Posterior cingulate gyrus (tissue), 11 donors: Measurements from ENCODE around the gene GBA3.

Source experiments
- DNase-seq, 10 donors: peaks; one replicate each; pipeline versions ENCODE4 v3.0.0 to v3.0.0-alpha.2; 2020 to 2021; ENCODE audit warnings: mixed read lengths in 3 of 10
- intact Hi-C: fragments of 100-400 bp; cut with DNase I; formaldehyde crosslinking; loops from one replicate; pipeline ENCODE4 v1.15.1; 2023

Gene GBA3

GRCh38 chr4:22692736-22693135 lies at the start of gene GBA3:
Gene GBA3, plus strand, starts transcription at chr4:22692937.
- intact Hi-C loops, result no loop called here

GRCh38 chr4:22643952-22644351 lies 48.8 kb upstream of the GBA3 start:
- intact Hi-C loops, result no loop called here
- no peak for DNase-seq

More at GRCh38 chr4:22692736-22693135, at the start of gene GBA3:
- DNase-seq, result peak in 1 of 10 donors; percentile 58

- intact Hi-C loops, result no loop called here
These were observed 47.1 kb upstream of the GBA3 start for GRCh38 chr4:22645481-22646182.

DNA sequence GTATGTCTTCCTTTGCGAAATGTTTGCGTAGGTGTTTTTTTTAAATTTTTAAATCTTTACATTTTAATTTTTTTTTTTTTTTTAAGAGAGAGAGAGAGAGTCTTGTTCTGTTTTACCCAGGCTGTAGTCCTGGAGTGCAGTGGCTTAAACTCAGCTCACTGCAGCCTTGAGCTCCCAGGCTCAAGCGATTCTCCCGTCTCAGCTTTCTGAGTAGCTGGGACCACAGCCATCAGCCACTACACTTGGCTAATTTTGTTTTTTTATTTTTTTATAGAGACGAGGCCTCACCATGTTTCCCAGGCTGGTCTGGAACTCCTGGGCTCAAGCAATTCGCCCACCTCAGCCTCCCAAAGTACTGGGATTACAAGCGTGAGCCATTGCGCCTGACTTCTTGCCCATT lies 43.7 kb upstream of the GBA3 start:
- DNase-seq, result no peak
- intact Hi-C loops, result no loop called here

More at GRCh38 chr4:22645481-22646182, 47.1 kb upstream of the GBA3 start:
- no peak for DNase-seq

GRCh38 chr4:22650771-22651170 lies 42.0 kb upstream of the GBA3 start:
- intact Hi-C loops, result no loop called here
- no peak for DNase-seq

GRCh38 chr4:22653752-22654151 lies 39.0 kb upstream of the GBA3 start:
- DNase-seq, result no peak
- intact Hi-C loops, result no loop called here

DNA sequence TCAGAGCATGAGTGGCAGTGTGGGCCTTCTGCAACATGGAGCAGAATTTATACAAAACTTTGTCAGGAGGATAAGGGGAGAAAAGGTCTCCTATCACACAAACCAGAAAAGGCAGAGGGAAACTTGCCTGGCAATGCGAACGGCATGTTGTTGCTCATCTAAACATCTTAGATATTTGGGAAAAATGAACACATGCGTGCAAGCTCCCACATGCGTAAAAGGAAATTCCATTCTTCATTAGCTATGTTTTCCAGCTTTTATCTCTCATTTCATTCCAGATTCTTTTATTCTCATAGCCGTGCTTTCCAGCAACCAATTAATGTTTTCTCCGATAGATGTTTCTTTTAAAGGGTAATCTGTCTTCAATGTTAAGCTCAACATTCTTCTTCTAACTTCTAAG lies 31.3 kb upstream of the GBA3 start:
- intact Hi-C loops, result no loop called here
- no peak for DNase-seq

DNA sequence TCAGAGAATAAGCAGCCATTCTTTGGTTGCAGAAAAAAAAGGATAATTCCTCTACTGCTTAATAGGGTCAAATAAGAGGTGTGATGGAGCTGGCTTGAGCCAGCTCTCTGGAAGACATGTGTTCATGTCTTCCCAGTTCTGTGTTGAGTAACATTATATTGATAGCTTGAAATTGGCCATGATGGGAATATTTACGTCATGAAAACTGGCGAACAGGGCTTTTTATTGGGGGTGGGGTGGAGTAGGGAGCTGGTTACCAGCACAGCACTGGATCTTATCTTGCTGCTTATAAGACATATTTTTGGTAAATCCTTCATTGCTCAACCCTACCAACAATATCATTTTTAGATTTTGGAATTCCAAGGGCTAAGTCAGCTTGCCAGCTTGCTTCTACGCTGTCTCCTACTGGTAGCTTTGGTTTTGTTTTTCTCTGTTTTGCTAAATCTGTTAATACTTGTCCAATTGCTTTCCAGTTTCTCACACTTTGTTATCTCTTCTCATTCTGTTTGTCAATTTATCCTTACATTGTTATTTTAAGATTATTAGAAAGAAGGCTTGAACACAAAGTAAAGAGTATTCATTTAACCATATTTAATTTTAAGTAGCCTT lies 25.3 kb upstream of the GBA3 start:
- DNase-seq, result no peak
- intact Hi-C loops, result no loop called here

- no peak for DNase-seq
- intact Hi-C loops, result no loop called here
These were observed 24.4 kb upstream of the GBA3 start for GRCh38 chr4:22668301-22668700.

DNA sequence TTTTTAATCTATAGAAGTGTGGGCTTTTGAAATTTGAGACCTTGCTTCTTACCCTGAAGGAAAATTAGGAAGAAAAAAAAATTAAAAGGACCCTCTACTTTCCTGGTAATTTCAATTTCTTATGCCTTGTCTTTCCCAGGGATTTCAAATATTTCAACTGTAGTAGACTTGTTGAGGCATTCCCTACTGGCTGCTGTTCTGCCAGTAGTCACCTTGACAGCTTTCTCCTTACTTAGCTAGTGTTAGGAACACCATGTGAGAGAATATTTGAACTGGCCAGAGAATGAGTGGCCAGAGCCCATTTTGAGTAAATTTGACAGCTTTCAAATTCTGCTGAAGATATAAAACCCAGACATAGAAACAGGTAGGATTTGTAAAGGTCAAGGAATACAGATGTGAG lies 24.0 kb upstream of the GBA3 start:
- DNase-seq, result no peak
- intact Hi-C loops, result no loop called here

DNA sequence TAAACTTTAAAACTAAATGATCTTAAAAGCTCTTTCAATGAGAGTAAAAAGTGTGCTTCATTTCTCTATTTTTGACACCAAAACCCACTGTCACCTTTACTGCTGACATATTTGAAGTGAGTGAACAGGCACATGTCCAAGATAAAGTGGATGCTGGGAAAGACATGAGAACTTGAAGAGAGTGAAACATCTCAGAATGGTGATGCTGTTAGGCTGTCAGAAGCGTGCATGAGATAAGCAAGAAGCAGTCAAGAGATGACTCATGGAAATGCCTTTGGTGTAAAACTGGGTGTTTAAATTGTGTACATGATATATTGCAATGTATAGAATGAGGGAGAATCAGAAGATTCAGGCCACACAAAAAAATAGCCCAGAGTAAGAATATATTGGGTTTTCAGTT lies 21.8 kb upstream of the GBA3 start:
- no peak for DNase-seq
- intact Hi-C loops, result no loop called here

- intact Hi-C loops, result no loop called here
- no peak for DNase-seq
These were observed 20.2 kb upstream of the GBA3 start for GRCh38 chr4:22672519-22672918.

DNA sequence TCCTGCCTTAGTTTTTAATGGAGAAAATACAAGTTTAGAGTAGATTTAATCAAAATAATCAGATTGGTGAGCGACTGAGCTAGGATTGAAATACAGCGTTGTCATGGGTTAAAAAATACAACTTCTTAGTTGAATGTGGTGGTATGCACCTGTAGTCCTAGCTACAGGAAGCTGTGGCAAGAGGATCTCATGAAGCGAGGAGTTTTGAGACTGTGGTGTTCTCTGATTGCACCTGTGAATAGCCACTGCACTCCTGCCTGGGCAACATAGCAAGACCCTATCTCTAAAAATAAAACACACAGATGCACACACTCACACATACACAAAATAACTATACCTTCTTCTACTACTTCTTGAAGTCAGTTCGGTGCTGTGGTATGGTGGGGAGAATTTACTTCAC lies 19.8 kb upstream of the GBA3 start:
- DNase-seq, result no peak
- intact Hi-C loops, result no loop called here

GRCh38 chr4:22674700-22675099 lies 18.0 kb upstream of the GBA3 start:
- no peak for DNase-seq
- intact Hi-C loops, result no loop called here

GRCh38 chr4:22676063-22676462 lies 16.7 kb upstream of the GBA3 start:
- no peak for DNase-seq
- intact Hi-C loops, result no loop called here

DNA sequence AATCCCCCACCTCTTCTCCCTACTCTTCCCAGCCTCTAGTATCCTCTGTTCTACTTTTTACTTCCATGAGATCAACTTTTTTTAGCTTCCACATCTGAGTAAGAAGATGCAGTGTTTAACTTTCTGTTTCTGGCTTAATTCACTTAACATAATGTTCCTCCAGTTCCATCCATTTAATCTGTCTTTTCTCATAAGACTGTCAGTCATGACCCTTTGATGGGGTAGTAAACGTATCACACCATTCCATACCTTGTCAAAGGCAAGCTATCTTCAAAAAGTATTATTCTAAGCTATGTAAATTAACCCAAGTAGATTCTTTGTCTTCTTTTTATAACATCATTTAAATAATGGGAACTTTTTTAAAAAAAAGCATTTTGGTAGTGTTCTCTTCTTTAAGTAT lies 15.0 kb upstream of the GBA3 start:
- intact Hi-C loops, result no loop called here

DNA sequence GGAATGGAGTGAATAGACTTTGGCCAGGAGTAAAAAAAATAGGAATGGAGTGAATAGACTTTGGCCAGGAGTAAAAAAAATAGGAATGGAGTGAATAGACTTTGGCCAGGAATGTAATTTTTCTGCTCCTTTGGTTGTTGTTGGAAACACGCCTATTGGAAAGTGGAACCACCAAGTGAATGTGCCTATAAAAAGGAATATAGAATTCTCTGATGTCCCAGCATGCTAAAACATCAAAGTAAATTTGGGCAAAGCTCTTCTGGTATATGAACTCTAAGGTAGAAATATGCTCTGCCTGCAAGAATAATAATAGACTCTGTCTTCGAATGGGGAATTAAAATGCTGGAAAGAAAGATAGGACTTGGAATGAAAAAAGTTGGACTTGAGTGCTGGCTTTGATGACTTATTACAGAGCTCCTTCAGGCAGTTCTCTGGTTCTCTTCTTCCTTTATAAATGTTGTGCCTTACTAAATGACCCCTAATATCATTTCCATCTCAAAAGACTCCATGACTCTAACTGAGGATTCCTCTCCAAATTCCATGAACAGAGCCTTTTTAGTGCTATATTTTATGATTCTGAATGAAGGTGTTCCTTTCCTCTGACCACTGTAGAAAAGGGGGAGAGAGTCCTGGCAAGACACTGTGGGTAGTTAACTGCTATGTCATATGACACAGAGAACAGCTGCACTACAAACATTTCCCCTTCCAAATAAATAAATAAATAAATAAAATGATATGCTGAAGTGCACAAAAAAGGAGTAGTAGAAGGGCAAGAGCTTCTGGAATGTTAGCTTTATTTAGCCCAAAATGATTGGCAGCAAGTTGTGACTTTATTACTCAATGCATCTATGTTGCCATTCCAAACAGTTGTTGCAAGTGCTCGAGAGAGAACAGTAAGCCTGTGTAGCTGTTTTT lies 13.5 kb upstream of the GBA3 start:
- intact Hi-C loops, result no loop called here
- no peak for DNase-seq

More for the DNA sequence above, 15.0 kb upstream of the GBA3 start:
- no peak for DNase-seq

- no peak for DNase-seq
- intact Hi-C loops, result no loop called here
These were observed 12.6 kb upstream of the GBA3 start for GRCh38 chr4:22680065-22680642.

GRCh38 chr4:22683726-22684125 lies 9.0 kb upstream of the GBA3 start:
- intact Hi-C loops, result no loop called here
- DNase-seq, result no peak

DNA sequence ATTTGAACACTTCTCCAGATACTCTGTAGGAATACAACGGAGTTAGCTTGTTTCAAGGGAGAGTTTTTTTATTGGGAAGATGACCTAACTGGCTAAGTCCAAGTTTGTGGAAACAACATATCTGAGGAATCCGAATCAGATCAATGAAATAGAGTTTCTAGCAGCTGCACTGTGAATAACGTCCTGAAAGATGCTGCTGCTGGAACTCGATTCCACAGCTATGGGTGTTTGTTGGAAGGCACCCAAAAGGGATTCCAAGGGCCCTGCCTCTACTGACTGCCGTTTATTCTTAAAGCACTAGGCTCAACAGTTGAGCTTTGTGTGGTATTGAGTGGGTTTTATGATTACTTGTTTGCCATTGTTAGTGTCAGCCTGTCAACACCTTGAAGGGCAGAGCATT lies 6.6 kb upstream of the GBA3 start:
- no peak for DNase-seq
- intact Hi-C loops, result no loop called here

DNA sequence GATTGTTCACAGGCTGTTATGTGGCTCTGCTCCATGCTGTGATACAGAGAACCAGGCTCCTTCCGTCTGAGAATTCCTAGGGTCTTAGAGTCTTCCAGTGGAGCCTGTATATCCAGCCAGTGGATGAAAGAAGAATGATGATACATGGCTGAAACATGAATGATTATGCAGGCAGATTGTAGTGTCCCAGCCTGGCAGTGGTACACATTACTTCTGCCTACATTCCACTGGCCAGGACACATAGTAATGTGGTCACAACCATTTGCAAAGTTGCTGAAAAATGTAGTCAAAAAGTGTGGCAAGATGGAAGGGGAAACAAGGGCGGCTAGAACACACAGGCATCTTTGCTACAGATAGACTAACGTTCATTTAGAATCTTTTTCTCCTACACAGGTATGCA lies 4.5 kb upstream of the GBA3 start:
- no peak for DNase-seq
- intact Hi-C loops, result no loop called here
